H1 (cell line): Measurements from ENCODE around the gene PQBP1. TPM values are rescaled to one million over a fixed set of nuclear protein-coding genes. Genes with fewer than 3 reads are reported as not detected.

Experiments used
- CTCF ChIA-PET: fragments of 300-600 bp; sonication (Branson Sonifier 250); formaldehyde crosslinking; loops from one replicate; lab custom pipeline; 2021; ENCODE audit not compliant: partially characterized antibody; lab: Charles Lee
- POLR2A ChIA-PET: fragments of 300-600 bp; sonication (Branson Sonifier 250); formaldehyde crosslinking; loops from one replicate; lab custom pipeline; 2021; ENCODE audit warnings: inconsistent platforms; ENCODE audit not compliant: partially characterized antibody; lab: Charles Lee
- DNase-seq, 2 experiments: peaks; one replicate each; pipeline versions ENCODE4 v3.0.0 to v3.0.0-alpha.2; 2010 to 2022; ENCODE audit warnings: low spot score in 2 of 2, low read depth in 1 of 2, mixed read lengths in 1 of 2
- FAIRE-seq: peaks from 2 replicates; lab custom pipeline; 2011; peaks lifted over from hg19 to GRCh38; lab: Jason Lieb, UNC
- H2AFZ ChIP-seq: 2 replicates; pipeline ENCODE4 v1.8.1; 2012; ENCODE audit warnings: low read length, inconsistent platforms
- H2AK5ac ChIP-seq: 2 replicates; pipeline ENCODE4 v1.6.1; 2013; ENCODE audit warnings: low read depth, low read length
- H2BK120ac ChIP-seq: replicated peaks from 2 replicates; pipeline ENCODE3; 2013; ENCODE audit warnings: low read depth, low read length, inconsistent platforms
- H2BK12ac ChIP-seq: 2 replicates; pipeline ENCODE4 v1.6.1; 2013; ENCODE audit warnings: low read depth, low read length
- H2BK15ac ChIP-seq: 2 replicates; pipeline ENCODE4 v1.6.1; 2013; ENCODE audit warnings: low read length
- H2BK20ac ChIP-seq: 2 replicates; pipeline ENCODE4 v1.6.1; 2013; ENCODE audit warnings: low read length
- H2BK5ac ChIP-seq: 2 replicates; pipeline ENCODE4 v1.6.1; 2013; ENCODE audit warnings: low read depth, low read length
- H3K14ac ChIP-seq: 2 replicates; pipeline ENCODE4 v1.6.1; 2013; ENCODE audit warnings: inconsistent platforms; ENCODE audit not compliant: insufficient read length
- H3K18ac ChIP-seq: 2 replicates; pipeline ENCODE4 v1.6.1; 2013; ENCODE audit warnings: low read length; ENCODE audit errors: extremely low read depth
- H3K23ac ChIP-seq: 2 replicates; pipeline ENCODE4 v1.6.1; 2013; ENCODE audit warnings: inconsistent platforms; ENCODE audit not compliant: insufficient read length
- H3K23me2 ChIP-seq: 2 replicates; pipeline ENCODE4 v1.6.1; 2013; ENCODE audit warnings: low read depth, low read length
- H3K27ac ChIP-seq: 2 replicates; pipeline ENCODE4 v1.6.1; 2011; ENCODE audit warnings: low read depth, low read length, inconsistent platforms
- H3K27me3 ChIP-seq, 4 experiments: replicated peaks in 1 of 4; 1 replicate in 1 of 4; 2 replicates in 3 of 4; pipeline versions ENCODE4 v1.6.1 to v1.8.1; 2011 to 2013; ENCODE audit warnings: low read length in 3 of 4, mild to moderate bottlenecking in 3 of 4, inconsistent platforms in 2 of 4, mixed read lengths in 2 of 4, moderate library complexity in 1 of 4; ENCODE audit not compliant: control insufficient read depth in 3 of 4, insufficient read depth in 3 of 4; ENCODE audit errors: extremely low read depth in 1 of 4
- H3K36me3 ChIP-seq, 4 experiments: 2 replicates each; pipeline versions ENCODE4 v1.6.1 to v1.8.1; 2011 to 2013; ENCODE audit warnings: mild to moderate bottlenecking in 4 of 4, low read length in 3 of 4, moderate library complexity in 2 of 4, control low read depth in 1 of 4, inconsistent platforms in 1 of 4; ENCODE audit not compliant: insufficient read depth in 4 of 4, control insufficient read depth in 2 of 4
- H3K4ac ChIP-seq: replicated peaks from 2 replicates; pipeline ENCODE3; 2013; ENCODE audit warnings: low read length, low read depth, mixed read lengths, inconsistent platforms; ENCODE audit not compliant: insufficient read length
- H3K4me1 ChIP-seq, 4 experiments: replicated peaks in 1 of 4; 1 replicate in 1 of 4; 2 replicates in 3 of 4; pipeline versions ENCODE4 v1.6.1 to v1.8.1; 2011 to 2013; ENCODE audit warnings: low read length in 3 of 4, inconsistent platforms in 2 of 4, mixed read lengths in 1 of 4; ENCODE audit not compliant: insufficient read depth in 4 of 4, control insufficient read depth in 3 of 4
- H3K4me2 ChIP-seq, 2 experiments: 2 replicates each; pipeline versions ENCODE4 v1.6.1 to v1.8.1; 2011 to 2013; ENCODE audit warnings: low read depth in 2 of 2, low read length in 2 of 2, control low read depth in 1 of 2, inconsistent platforms in 1 of 2, mild to moderate bottlenecking in 1 of 2; ENCODE audit not compliant: insufficient read depth in 1 of 2
- H3K4me3 ChIP-seq, 4 experiments: fragments of 200-600, 300-600 bp in 1 of 4; sonication (generic), shearing (Covaris generic), sonication (Bioruptor Twin) in 1 of 4; 2 replicates each; pipeline versions ENCODE4 v1.5.1 to v1.8.1; 2011 to 2016; ENCODE audit warnings: low read length in 4 of 4, low read depth in 3 of 4, control low read depth in 2 of 4, inconsistent platforms in 2 of 4, mild to moderate bottlenecking in 2 of 4, mixed read lengths in 1 of 4, moderate library complexity in 1 of 4; ENCODE audit not compliant: insufficient read depth in 2 of 4; ENCODE audit errors: extremely low read depth in 1 of 4
- H3K56ac ChIP-seq: replicated peaks from 2 replicates; pipeline ENCODE3; 2013; ENCODE audit warnings: low read depth, mild to moderate bottlenecking, mixed read lengths, low read length, inconsistent platforms; ENCODE audit not compliant: insufficient read length
- H3K79me1 ChIP-seq: 2 replicates; pipeline ENCODE4 v1.6.1; 2013; ENCODE audit warnings: low read depth, low read length, control low read depth
- H3K79me2 ChIP-seq, 2 experiments: 2 replicates each; pipeline versions ENCODE4 v1.6.1 to v1.8.1; 2012 to 2013; ENCODE audit warnings: low read length in 2 of 2, mild to moderate bottlenecking in 2 of 2, inconsistent platforms in 1 of 2; ENCODE audit not compliant: insufficient read depth in 2 of 2, control insufficient read depth in 1 of 2
- H3K9ac ChIP-seq, 4 experiments: replicated peaks in 1 of 4; 1 replicate in 1 of 4; 2 replicates in 3 of 4; pipeline versions ENCODE4 v1.6.1 to v1.8.1; 2011 to 2013; ENCODE audit warnings: low read depth in 3 of 4, low read length in 3 of 4, control low read depth in 2 of 4, mild to moderate bottlenecking in 2 of 4, moderate library complexity in 2 of 4, inconsistent platforms in 1 of 4; ENCODE audit errors: extremely low read depth in 1 of 4
- H3K9me3 ChIP-seq, 2 experiments: 2 replicates each; pipeline versions ENCODE4 v1.6.1 to v1.8.1; 2012 to 2013; ENCODE audit warnings: mild to moderate bottlenecking in 2 of 2, moderate library complexity in 2 of 2, control low read depth in 1 of 2, inconsistent platforms in 1 of 2, low read depth in 1 of 2, low read length in 1 of 2, mixed read lengths in 1 of 2; ENCODE audit not compliant: insufficient read depth in 2 of 2
- H4K20me1 ChIP-seq, 2 experiments: replicated peaks in 1 of 2; 2 replicates each; pipeline versions ENCODE3 to v1.8.1; 2011 to 2013; ENCODE audit warnings: inconsistent platforms in 2 of 2, low read length in 2 of 2, mild to moderate bottlenecking in 1 of 2; ENCODE audit not compliant: insufficient read depth in 2 of 2, control insufficient read depth in 1 of 2
- H4K5ac ChIP-seq: 2 replicates; pipeline ENCODE4 v1.6.1; 2013; ENCODE audit warnings: low read length, low read depth, mixed read lengths, inconsistent platforms; ENCODE audit not compliant: insufficient read length
- H4K8ac ChIP-seq: 2 replicates; pipeline ENCODE4 v1.8.0; 2013; ENCODE audit warnings: mild to moderate bottlenecking, moderate library complexity, low read length, inconsistent platforms; ENCODE audit not compliant: insufficient read depth; ENCODE audit errors: extremely low read depth
- H4K91ac ChIP-seq: replicated peaks from 2 replicates; pipeline ENCODE3; 2013; ENCODE audit warnings: low read length, mixed read lengths, inconsistent platforms; ENCODE audit not compliant: insufficient read length
- BACH1 ChIP-seq: IDR thresholded peaks from 2 replicates; pipeline ENCODE4 v1.6.1; 2012; ENCODE audit warnings: low read length, improper control_type of control experiment
- JUN ChIP-seq: IDR thresholded peaks from 2 replicates; pipeline ENCODE4 v1.6.1; 2011; ENCODE audit warnings: low read depth, mild to moderate bottlenecking, improper control_type of control experiment, low read length
- MAX ChIP-seq: IDR thresholded peaks from 2 replicates; pipeline ENCODE4 v1.6.1; 2012; ENCODE audit warnings: inconsistent platforms
- RAD21 ChIP-seq, 2 experiments: IDR thresholded peaks in 1 of 2; conservative IDR thresholded peaks in 1 of 2; 2 replicates each; pipeline ENCODE4 v1.6.1; 2011; ENCODE audit warnings: low read depth in 2 of 2, low read length in 2 of 2, improper control_type of control experiment in 1 of 2, inconsistent platforms in 1 of 2, mild to moderate bottlenecking in 1 of 2, moderate library complexity in 1 of 2
- RBBP5 ChIP-seq: IDR thresholded peaks from 2 replicates; pipeline ENCODE4 v1.7.1; 2012; ENCODE audit warnings: low read depth, mild to moderate bottlenecking, inconsistent platforms, low read length, moderate library complexity, borderline replicate concordance
- SP2 ChIP-seq: IDR thresholded peaks from 2 replicates; pipeline ENCODE4 v1.6.1; 2012; ENCODE audit warnings: mild to moderate bottlenecking, low read length, inconsistent platforms
- WGBS, 2 experiments: shearing (Covaris generic) in 1 of 2; methylation state at CpG; one replicate each; pipeline versions ENCODE4 v1.1.6 to v1.1.7; 2013 to 2015; ENCODE audit warnings: low lambda C conversion rate in 2 of 2, mixed read lengths in 2 of 2, inconsistent platforms in 1 of 2, low coverage in 1 of 2, missing lambda C conversion rate in 1 of 2; ENCODE audit not compliant: insufficient replicate concordance in 2 of 2, insufficient coverage in 1 of 2, insufficient read length in 1 of 2; ENCODE audit errors: extremely low coverage in 1 of 2, missing lambda C conversion rate in 1 of 2; 5-methylcytosine and 5-hydroxymethylcytosine counted together
- polyA plus RNA-seq, 7 experiments: library from polyadenylated mRNA; depleted of rRNA in 3 of 7; stranded (reverse) in 5 of 7; unstranded in 2 of 7; fragments of >200 nt in 5 of 7; fragments of 200-250 nt in 2 of 7; gene quantifications; 1 replicate in 5 of 7; 2 replicates in 1 of 7; 4 replicates in 1 of 7; pipeline versions ENCODE4 v1.2.1 to v1.2.3, GENCODE V29; 2011 to 2013; ENCODE audit warnings: missing spikeins in 2 of 7, mixed read lengths in 2 of 7
- total RNA-seq: library from RNA; stranded (reverse); fragmentation: NEBNext Ultra II Directional; extraction: Animal tissue kit (Norgen Biotek cat#: 25700); gene quantifications from 2 replicates; pipeline ENCODE4 v1.2.1, GENCODE V29; 2021

The PQBP1 gene
- total and polyA plus RNA-seq, 2 of the 8 experiments (the other 6 are each of a cell fraction or from before 2014, with no cell fraction given), result 91.7 to 95.9 TPM

- no peak overlapping the region for H3K14ac ChIP-seq
- no peak overlapping the region for H3K4ac ChIP-seq
- no peak overlapping the region for H2BK5ac ChIP-seq
- peaks cover 0 to 14% (median under 1%) of the 10 kb centered on the region in 4 experiments; a peak in 4 of 8 replicates for H3K36me3 ChIP-seq
- FAIRE-seq, result no peak
- no peak overlapping the region for H2BK15ac ChIP-seq
- H3K79me2 ChIP-seq, result peaks cover 0 to 72% of the 10 kb centered on the region in 2 experiments; a peak in 2 of 4 replicates
- peaks cover 0 to 4% of the 10 kb centered on the region in 2 experiments for H4K20me1 ChIP-seq
- no peak overlapping the region for H2BK20ac ChIP-seq
- H2BK120ac ChIP-seq, result no peak overlapping the region
- H3K18ac ChIP-seq, result no peak overlapping the region
- no peak overlapping the region for H2AFZ ChIP-seq
- no peaks in the 10 kb centered on the region for H3K9me3 ChIP-seq
- no peak for DNase-seq
- no peaks in the 10 kb centered on the region for H3K79me1 ChIP-seq
- H3K4me3 ChIP-seq, result no peak overlapping the region
- no peaks in the 10 kb centered on the region for H3K27me3 ChIP-seq
- no peak overlapping the region for H2AK5ac ChIP-seq
- no peak overlapping the region for H3K4me2 ChIP-seq
- H4K5ac ChIP-seq, result no peak overlapping the region
- no peak overlapping the region for H4K91ac ChIP-seq
- ChIA-PET POLR2A (interaction anchor here (1.3 to 21.5 kb wide), 3 partner anchors 16 to 42 kb away, joined by 3 to 572 read pairs (median 6); partner anchors contain the start of genes PIM2, PQBP1, SLC35A2 and TIMM17B), CTCF (interaction anchor here (0.8 to 2.9 kb wide), 5 partner anchors 9 to 181 kb away, joined by 3 to 13 read pairs (median 4); no protein-coding TSS in a partner anchor)
- H4K8ac ChIP-seq, result no peak overlapping the region
- H3K23me2 ChIP-seq, result no peaks in the 10 kb centered on the region; the same call in 1 of the 2 replicates
- H3K4me1 ChIP-seq, result peaks cover 0 to 12% (median 3%) of the 10 kb centered on the region in 4 experiments; a peak in 6 of 7 replicates
- H3K23ac ChIP-seq, result no peak overlapping the region
- H2BK12ac ChIP-seq, result no peak overlapping the region
- H3K56ac ChIP-seq, result no peak overlapping the region
- no peak overlapping the region; the same call in 1 of the 2 replicates for H3K27ac ChIP-seq
- 85% methylated on average over 3 of the region's 3 CpGs; no CpG with 5 or more reads in 1 of the 2 experiments for WGBS, 2 experiments
- H3K9ac ChIP-seq, result no peak overlapping the region
- TF ChIP-seq RAD21 (IDR thresholded peaks at IDR 0.05 in 1 of 2, conservative IDR thresholded peaks at IDR 0.05 in 1 of 2; ENCODE audit: low read depth in 2 of 2, low read length in 2 of 2) (no peak), JUN (no peak), SP2 (no peak), MAX (no peak), RBBP5 (no peak), BACH1 (no peak)
Measured at GRCh38 chrX:48939524-48940228, 41.9 kb downstream of the PQBP1 start.
